Uterus (tissue), 2 donors: Measurements from ENCODE around the gene CDK15.

Experiments used
- CTCF ChIP-seq, 4 experiments: fragments of 200-600 bp in 2 of 4; fragments of 450-650 bp in 2 of 4; sonication (generic) in 2 of 4; IDR thresholded peaks; one replicate each; pipeline ENCODE4 v1.5.1; 2016 to 2019; ENCODE audit warnings: antibody characterized with exemption in 4 of 4, mild to moderate bottlenecking in 2 of 4, moderate library complexity in 1 of 4
- POLR2A ChIP-seq, 2 donors: fragments of 450-650 bp; IDR thresholded peaks; one replicate each; pipeline ENCODE4 v1.6.1; 2016; ENCODE audit warnings: antibody characterized with exemption in 2 of 2, mild to moderate bottlenecking in 1 of 2, moderate library complexity in 1 of 2

- TF ChIP-seq POLR2A (IDR thresholded peaks at IDR 0.05) (no peak), CTCF (IDR thresholded peaks at IDR 0.05) (no peak)
These were observed 40.5 kb upstream of the CDK15 start for GRCh38 chr2:201765799-201766198.
